GM23248 (cell line): ENCODE data around the gene OR51E2. TPM values are rescaled to one million over a fixed set of nuclear protein-coding genes. Genes with fewer than 3 reads are reported as not detected.

Source experiments
- DNase-seq: peaks from one replicate; pipeline ENCODE4 v3.0.0-alpha.2; 2015
- H2AFZ ChIP-seq: fragments of 200-600 bp; sonication (generic); 2 replicates; pipeline ENCODE4 v1.6.1; 2016; ENCODE audit warnings: antibody characterized with exemption
- H3F3A ChIP-seq: fragments of 200-600 bp; sonication (generic); 2 replicates; pipeline ENCODE4 v1.6.1; 2016; ENCODE audit warnings: mild to moderate bottlenecking, antibody characterized with exemption, mixed run types; ENCODE audit not compliant: insufficient read depth
- H3K27ac ChIP-seq: fragments of 200-600 bp; sonication (generic); 2 replicates; pipeline ENCODE4 v1.5.1; 2016; ENCODE audit warnings: mild to moderate bottlenecking
- H3K27me3 ChIP-seq: fragments of 200-600 bp; sonication (generic); replicated peaks from 2 replicates; pipeline ENCODE4 v1.6.1; 2016; ENCODE audit warnings: mild to moderate bottlenecking; ENCODE audit not compliant: insufficient read depth
- H3K36me3 ChIP-seq: fragments of 200-600 bp; sonication (generic); 2 replicates; pipeline ENCODE4 v1.6.1; 2016; ENCODE audit warnings: low read depth, mild to moderate bottlenecking
- H3K4me1 ChIP-seq: fragments of 200-600 bp; sonication (generic); 2 replicates; pipeline ENCODE4 v1.6.1; 2016; ENCODE audit warnings: mild to moderate bottlenecking; ENCODE audit not compliant: insufficient read depth
- H3K4me2 ChIP-seq: fragments of 200-600 bp; sonication (generic); one replicate; pipeline ENCODE4 v1.6.1; 2016; ENCODE audit warnings: mild to moderate bottlenecking; ENCODE audit not compliant: unreplicated experiment
- H3K4me3 ChIP-seq: fragments of 200-600 bp; sonication (generic); 2 replicates; pipeline ENCODE4 v1.5.1; 2016; ENCODE audit warnings: mild to moderate bottlenecking
- H3K79me2 ChIP-seq: fragments of 200-600 bp; sonication (generic); 2 replicates; pipeline ENCODE4 v1.6.1; 2016; ENCODE audit warnings: mild to moderate bottlenecking; ENCODE audit not compliant: insufficient read depth
- H3K9ac ChIP-seq: fragments of 200-600 bp; sonication (generic); 2 replicates; pipeline ENCODE4 v1.6.1; 2016; ENCODE audit warnings: mild to moderate bottlenecking
- H3K9me2 ChIP-seq: fragments of 200-600 bp; sonication (generic); 2 replicates; pipeline ENCODE4 v1.6.1; 2016; ENCODE audit warnings: mixed run types, mild to moderate bottlenecking, moderate library complexity; ENCODE audit not compliant: insufficient read depth
- H3K9me3 ChIP-seq: fragments of 200-600 bp; sonication (generic); one replicate; pipeline ENCODE4 v1.6.1; 2017; ENCODE audit warnings: low read depth
- H4K20me1 ChIP-seq: fragments of 200-600 bp; sonication (generic); 2 replicates; pipeline ENCODE4 v1.6.0; 2016; ENCODE audit not compliant: insufficient read depth
- EZH2 ChIP-seq: fragments of 200-600 bp; sonication (generic); IDR thresholded peaks from 2 replicates; pipeline ENCODE4 v1.6.1; 2018; ENCODE audit warnings: antibody characterized with exemption, mild to moderate bottlenecking; ENCODE audit not compliant: insufficient read depth, poor library complexity, severe bottlenecking
- EZH2phosphoT487 ChIP-seq: fragments of 200-600 bp; sonication (generic); IDR thresholded peaks from 2 replicates; pipeline ENCODE4 v1.6.1; 2018; ENCODE audit warnings: antibody characterized with exemption, moderate library complexity, mild to moderate bottlenecking, low read depth; ENCODE audit not compliant: insufficient read depth
- WGBS, 2 experiments: methylation state at CpG; one replicate each; pipeline ENCODE4 v1.1.6; 2015 to 2017; ENCODE audit warnings: low lambda C conversion rate in 2 of 2, low coverage in 1 of 2; ENCODE audit errors: missing lambda C conversion rate in 2 of 2; 5-methylcytosine and 5-hydroxymethylcytosine counted together
- in situ Hi-C: fragments of 300-500 bp; cut with MboI; formaldehyde crosslinking; loops from 2 replicates; pipeline ENCODE4 v1.15.0; 2020
- polyA plus RNA-seq: library from polyadenylated mRNA; unstranded; fragments of >200 nt; fragmentation: Nextera tagmentation; extraction: Ambion mirVana; gene quantifications from 2 replicates; pipeline ENCODE4 v1.2.1, GENCODE V29; 2016
- total RNA-seq: library from RNA; depleted of rRNA; stranded (reverse); fragments of >200 nt; shearing (Covaris generic); gene quantifications from 2 replicates; pipeline ENCODE4 v1.2.3, GENCODE V29; 2014

The OR51E2 gene
- total and polyA plus RNA-seq, 2 experiments from 2014 or later, result not detected

DNA sequence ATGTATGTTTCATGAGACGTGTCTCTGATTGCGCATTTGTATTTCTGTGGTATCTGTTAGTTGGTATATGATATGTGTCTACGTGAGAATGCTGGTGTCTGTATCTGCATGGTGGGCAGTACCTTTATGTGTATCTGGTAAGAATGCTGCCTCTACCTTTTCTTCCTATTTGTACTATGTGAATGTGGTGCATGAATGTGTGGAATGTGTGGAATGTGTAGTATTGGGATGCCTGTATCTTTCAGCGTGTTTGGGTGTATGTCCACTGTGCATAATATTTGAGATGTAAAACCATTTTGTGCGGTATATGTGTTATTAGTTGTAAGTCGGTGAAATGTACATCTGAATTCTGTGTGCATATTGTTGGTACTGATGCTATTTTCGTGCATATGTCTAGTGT lies 56.2 kb downstream of the OR51E2 start:
- in situ Hi-C loops, result loop anchor here (10.0 to 25.0 kb wide), 2 partner anchors 363 to 746 kb away; partner anchors contain the start of gene OR51M1
- H3K4me1 ChIP-seq, result no peaks in the 10 kb centered on the region
- H2AFZ ChIP-seq, result no peak overlapping the region
- H3K9me3 ChIP-seq, result no peaks in the 10 kb centered on the region
- no peaks in the 10 kb centered on the region for H3F3A ChIP-seq
- no peak overlapping the region for H3K27ac ChIP-seq
- H4K20me1 ChIP-seq, result no peaks in the 10 kb centered on the region
- no peaks in the 10 kb centered on the region for H3K79me2 ChIP-seq
- no peak for DNase-seq
- H3K9ac ChIP-seq, result no peak overlapping the region
- peaks cover 10% of the 10 kb centered on the region; the same call in 1 of the 2 replicates for H3K27me3 ChIP-seq
- no peak overlapping the region for H3K4me3 ChIP-seq
- TF ChIP-seq EZH2 (no peak), EZH2phosphoT487 (no peak)
- no peak overlapping the region for H3K4me2 ChIP-seq
- H3K9me2 ChIP-seq, result no peaks in the 10 kb centered on the region
- no peaks in the 10 kb centered on the region for H3K36me3 ChIP-seq
- WGBS, 2 experiments, result 51% methylated on average over 7 of the region's 7 CpGs

DNA sequence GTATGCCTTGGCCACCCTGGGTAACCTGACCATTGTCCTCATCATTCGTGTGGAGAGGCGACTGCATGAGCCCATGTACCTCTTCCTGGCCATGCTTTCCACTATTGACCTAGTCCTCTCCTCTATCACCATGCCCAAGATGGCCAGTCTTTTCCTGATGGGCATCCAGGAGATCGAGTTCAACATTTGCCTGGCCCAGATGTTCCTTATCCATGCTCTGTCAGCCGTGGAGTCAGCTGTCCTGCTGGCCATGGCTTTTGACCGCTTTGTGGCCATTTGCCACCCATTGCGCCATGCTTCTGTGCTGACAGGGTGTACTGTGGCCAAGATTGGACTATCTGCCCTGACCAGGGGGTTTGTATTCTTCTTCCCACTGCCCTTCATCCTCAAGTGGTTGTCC lies 57.7 kb downstream of the OR51E2 start:
- Histone ChIP-seq H2AFZ (no peak overlapping the region), H3K9ac (no peak overlapping the region), H3K27ac (no peak overlapping the region), H3K4me3 (no peak overlapping the region), H4K20me1 (no peaks in the 10 kb centered on the region), H3K27me3 (peaks cover 10% of the 10 kb centered on the region; the same call in 1 of the 2 replicates), H3K9me2 (no peaks in the 10 kb centered on the region), H3F3A (no peaks in the 10 kb centered on the region), H3K4me1 (no peaks in the 10 kb centered on the region), H3K79me2 (no peaks in the 10 kb centered on the region), H3K9me3 (no peaks in the 10 kb centered on the region), H3K4me2 (no peak overlapping the region), H3K36me3 (no peaks in the 10 kb centered on the region)
- in situ Hi-C loops, result loop anchor here (10.0 to 25.0 kb wide), 2 partner anchors 365 to 747 kb away; partner anchors contain the start of gene OR51M1
- 37 to 39% methylated on average over 6 of the region's 6 CpGs for WGBS, 2 experiments
- no peak for DNase-seq
- TF ChIP-seq EZH2 (no peak), EZH2phosphoT487 (no peak)

DNA sequence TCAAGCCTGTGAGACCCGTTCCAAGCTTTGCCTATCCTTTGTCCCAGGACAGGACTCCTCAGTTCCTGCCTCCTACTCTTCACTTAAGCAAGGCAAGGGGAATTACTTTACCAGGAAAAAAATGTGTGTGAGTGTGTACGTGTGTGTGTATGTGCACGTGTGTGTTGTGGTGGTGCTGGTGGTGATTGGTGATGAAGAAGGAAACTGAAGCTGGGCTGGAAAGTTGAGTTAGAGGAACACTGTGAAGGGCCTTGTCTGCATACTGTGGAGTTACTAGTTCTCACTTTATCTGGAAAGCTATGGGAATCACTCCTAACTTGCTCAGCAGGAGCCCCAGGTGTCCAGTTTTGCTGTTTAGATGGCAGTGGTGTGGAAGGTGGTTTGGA lies 60.0 kb downstream of the OR51E2 start:
- no peak for DNase-seq
- in situ Hi-C loops, result loop anchor here (25.0 kb wide), 1 partner anchor 750 kb away; the partner anchor contains the start of gene OR51M1
- TF ChIP-seq EZH2phosphoT487 (no peak), EZH2 (no peak)

DNA sequence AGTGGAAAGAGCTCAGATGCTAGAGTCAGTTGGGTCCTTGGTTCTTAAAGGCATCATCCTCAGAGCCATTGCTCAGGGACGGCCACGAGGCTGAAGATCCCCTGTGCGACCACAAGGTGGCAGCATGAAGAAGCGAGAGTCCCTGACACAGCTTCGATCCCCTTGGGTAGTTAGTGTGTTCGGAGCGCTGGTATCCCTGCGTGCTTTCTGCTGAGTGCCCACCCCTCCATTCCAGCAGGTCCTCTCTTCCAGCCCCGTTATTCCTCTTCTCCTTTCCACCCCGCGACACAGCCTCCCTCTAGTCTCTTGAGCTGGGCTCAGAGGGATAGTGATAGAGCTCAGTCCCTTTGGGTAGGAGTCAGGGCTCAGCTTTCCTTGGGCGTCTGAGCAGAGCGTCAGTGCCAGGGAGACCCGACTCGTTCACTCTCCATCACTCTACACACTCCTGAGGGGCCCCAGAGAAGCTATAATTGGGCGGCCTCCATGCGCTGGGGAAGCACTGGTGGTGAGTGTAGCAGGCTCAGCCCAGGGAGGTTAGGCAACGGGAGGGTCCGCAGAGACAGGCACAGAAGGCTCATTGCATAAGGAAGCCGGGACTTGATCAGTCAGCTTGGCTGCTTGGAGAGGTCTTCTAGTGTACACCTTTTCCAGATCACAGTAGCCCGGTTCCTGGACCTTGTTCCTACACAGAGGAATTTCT lies 60.5 kb downstream of the OR51E2 start, which contains the start of gene OR51D1:
TSS of gene OR51D1 (plus strand) at position 516 of the 700 bp plus-strand sequence. CDS start 2,314 bp downstream, outside the sequence.
- H2AFZ ChIP-seq, result no peak within 1 kb of the TSS
- H3K36me3 ChIP-seq, result no peaks in the 10 kb centered on the region
- H3K9me2 ChIP-seq, result no peaks in the 10 kb centered on the region
- in situ Hi-C loops, result loop anchor here (25.0 kb wide), 1 partner anchor 750 kb away; the partner anchor contains the start of gene OR51M1
- H3K4me3 ChIP-seq, result 0 out of 2 replicates have a peak within 1 kb of the TSS, but pooled peaks have one; percentile 33
- DNase-seq, result peak; percentile 72
- WGBS, 2 experiments, result 22 to 23% methylated on average over 20 to 21 of the region's 21 CpGs
- no peak within 1 kb of the TSS for H3K27ac ChIP-seq
- TF ChIP-seq EZH2phosphoT487 (no peak), EZH2 (no peak)
- H3K9ac ChIP-seq, result no peak within 1 kb of the TSS
- no peaks in the 10 kb centered on the region for H3K79me2 ChIP-seq
- no peaks in the 10 kb centered on the region for H3K9me3 ChIP-seq
- no peaks in the 10 kb centered on the region for H3K4me1 ChIP-seq
- no peaks in the 10 kb centered on the region for H4K20me1 ChIP-seq
- no peak within 1 kb of the TSS for H3K4me2 ChIP-seq
- H3K27me3 ChIP-seq, result peaks cover 14% of the 10 kb centered on the region; the same call in 1 of the 2 replicates
- H3F3A ChIP-seq, result no peaks in the 10 kb centered on the region

More for the DNA sequence above, 60.0 kb downstream of the OR51E2 start:
- no peaks in the 10 kb centered on the region for H4K20me1 ChIP-seq
- no peaks in the 10 kb centered on the region for H3K9me3 ChIP-seq
- no peak overlapping the region for H3K9ac ChIP-seq
- H3K27me3 ChIP-seq, result peaks cover 14% of the 10 kb centered on the region; the same call in 1 of the 2 replicates
- H3K9me2 ChIP-seq, result no peaks in the 10 kb centered on the region
- no peaks in the 10 kb centered on the region for H3K36me3 ChIP-seq
- no peaks in the 10 kb centered on the region for H3K79me2 ChIP-seq
- H3K4me1 ChIP-seq, result no peaks in the 10 kb centered on the region
- H3F3A ChIP-seq, result no peaks in the 10 kb centered on the region
- H3K27ac ChIP-seq, result no peak overlapping the region
- WGBS, 2 experiments, result 29 to 30% methylated on average over 3 of the region's 3 CpGs
- no peak overlapping the region for H3K4me2 ChIP-seq
- no peak overlapping the region for H3K4me3 ChIP-seq
- no peak overlapping the region for H2AFZ ChIP-seq
